Skin of body (tissue), 2 donors: ENCODE data around the gene SART3. TPM values are rescaled to one million over a fixed set of nuclear protein-coding genes. Genes with fewer than 3 reads are reported as not detected.
"Not testable (repeated sequence)": the region's sequence is repeated elsewhere in the genome, so short reads cannot be mapped to it uniquely, and the experiment has no call there.

ENCODE experiments used
- DNase-seq: peaks from one replicate; lab custom pipeline; 2025; lab: John Stamatoyannopoulos, UW
- total RNA-seq: library from RNA; depleted of rRNA; stranded (reverse); fragments of >200 nt; gene quantifications from one replicate; pipeline ENCODE4 v1.2.3, GENCODE V29; 2014

SART3 gene
- total RNA-seq, 1 donor from 2014 or later = 88.6 TPM

DNA sequence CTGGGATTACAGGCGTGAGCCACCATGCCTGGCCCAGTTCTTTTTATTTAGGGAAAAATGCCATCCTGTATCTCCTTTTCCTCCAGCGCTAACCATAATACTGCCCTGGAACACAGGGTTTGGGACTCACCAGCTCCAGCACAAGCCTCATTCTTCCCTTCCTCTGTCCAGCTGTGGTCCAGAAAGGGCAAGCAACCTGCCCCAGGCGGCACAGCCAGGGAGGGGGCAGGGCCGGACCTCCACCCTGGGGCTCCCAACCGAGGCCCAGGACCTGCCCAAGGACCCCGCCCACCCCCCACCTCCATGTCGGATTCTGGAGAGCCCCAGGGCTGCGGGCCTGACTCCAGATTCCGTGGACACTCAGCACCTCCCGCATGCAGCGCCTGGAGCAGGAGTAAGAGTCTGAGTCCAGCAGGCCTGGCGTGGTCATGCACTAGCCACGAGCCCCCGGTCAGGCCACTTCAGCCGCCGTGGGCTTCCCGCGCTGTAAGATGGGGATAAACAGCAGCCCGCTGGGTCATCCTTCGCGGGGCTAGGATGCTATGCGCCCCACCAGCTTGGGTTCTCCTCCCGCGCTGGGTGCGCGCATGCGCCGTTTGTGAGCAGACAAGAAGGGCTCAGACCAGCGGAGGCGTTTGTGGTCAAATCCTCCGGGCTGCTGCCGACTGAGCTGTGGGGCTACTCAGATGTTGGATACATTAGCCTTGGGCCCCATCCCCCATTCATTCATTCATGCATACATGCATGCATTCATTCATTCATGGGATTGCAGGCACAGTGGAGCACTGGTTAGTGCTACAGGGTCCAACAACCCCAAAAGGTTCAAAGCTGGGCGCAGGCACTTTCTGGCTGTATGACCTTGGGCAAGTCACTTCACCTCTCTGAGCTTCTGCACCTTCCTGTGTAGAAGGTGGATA, 20.6 kb upstream of the SART3 start:
- no peak for DNase-seq

DNA sequence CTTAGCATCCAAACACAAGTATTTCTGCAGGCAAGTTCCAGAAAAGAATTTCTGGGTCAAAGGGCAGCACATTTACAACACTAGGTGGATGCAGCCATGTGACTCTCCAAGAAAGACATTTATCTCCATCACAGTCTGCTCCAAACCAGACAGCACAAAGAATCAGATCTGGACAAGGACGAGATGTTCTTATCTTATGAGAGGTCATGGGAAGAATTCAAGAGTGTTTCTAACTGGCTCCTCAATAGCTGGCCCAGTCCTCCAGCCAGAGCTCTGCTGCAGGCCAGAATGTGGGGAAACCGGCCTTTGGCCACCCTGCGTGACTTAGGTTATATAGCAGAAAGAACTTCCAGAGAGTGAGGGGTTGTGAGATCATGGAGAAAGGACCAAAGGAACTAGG, 19.6 kb upstream of the SART3 start:
- peak; percentile 16 for DNase-seq

DNA sequence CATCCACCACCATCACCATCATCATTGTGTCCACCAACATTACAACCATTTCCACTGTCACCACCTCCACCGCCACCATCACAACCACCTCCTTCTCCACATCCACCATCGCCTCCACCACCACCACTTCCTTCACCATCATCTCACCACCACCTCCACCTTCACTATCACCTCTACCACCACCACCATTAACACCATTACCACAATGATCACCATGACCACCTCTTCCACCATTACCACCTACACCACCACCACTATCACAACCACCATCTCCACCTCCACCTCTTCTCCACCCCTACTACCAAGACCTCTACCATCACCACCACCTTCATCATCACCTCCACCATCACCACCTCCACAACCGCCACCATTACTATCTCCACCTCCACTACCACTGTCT, 17.8 kb upstream of the SART3 start:
- no peak for DNase-seq

DNA sequence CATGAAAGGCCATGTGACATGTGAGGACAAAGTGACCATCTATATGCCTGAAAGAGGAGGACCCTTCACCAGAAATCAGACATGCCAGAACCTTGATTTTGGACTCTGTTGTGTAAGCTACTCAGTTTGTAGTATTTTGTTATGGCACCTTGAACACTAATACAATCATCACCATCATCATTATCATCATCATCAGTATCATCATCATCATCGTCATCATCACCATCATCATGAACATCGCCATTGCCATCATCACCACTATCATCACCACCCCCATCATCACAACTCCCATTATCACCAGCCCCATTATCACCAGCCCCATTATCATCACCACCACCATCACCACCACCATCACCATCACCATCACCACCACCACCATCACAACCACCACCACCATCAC, 17.3 kb upstream of the SART3 start:
- no peak for DNase-seq

DNA sequence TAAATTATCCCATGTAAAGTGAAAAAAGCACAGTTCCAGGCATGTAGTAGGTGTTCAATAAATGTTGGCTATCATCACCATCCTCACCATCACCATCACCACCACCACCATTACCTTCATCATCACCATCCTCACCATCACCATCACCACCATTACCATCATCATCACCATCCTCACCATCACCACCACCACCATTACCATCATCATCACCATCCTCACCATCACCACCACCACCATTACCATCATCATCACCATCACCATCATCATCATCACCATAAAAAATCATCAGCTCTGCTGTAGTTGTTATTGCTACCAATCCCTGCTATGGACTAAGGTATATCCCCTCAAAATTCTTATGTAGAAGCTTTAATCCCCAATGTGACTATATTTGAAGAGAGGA, 16.5 kb upstream of the SART3 start:
- no peak for DNase-seq

DNA sequence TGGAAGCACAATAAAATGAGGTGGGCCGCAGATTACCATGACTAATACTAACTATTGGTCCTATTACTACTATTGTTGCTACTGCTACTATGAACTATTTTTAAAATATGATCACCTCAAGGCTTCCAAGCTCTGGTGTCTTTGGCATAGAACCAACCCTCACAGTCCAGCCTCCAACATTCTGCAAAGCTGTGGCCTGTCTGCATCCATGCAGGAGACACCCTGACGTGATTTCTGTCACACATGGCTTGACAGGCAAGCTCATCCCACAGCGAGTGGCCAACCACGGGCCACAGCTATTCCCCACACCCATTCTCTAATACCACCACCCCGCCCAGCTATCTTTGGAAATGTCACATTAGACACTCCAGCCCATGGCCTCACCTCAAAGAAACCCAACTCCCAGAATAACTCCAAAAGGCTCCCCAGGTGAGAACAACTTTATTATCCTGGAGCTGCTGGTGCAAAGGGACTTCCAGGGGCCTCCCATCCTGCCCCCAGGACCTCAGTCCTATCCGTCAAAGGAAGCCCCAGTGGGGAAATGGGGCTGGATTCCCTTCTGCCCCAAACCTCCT, 15.8 kb upstream of the SART3 start:
- DNase-seq = no peak

DNA sequence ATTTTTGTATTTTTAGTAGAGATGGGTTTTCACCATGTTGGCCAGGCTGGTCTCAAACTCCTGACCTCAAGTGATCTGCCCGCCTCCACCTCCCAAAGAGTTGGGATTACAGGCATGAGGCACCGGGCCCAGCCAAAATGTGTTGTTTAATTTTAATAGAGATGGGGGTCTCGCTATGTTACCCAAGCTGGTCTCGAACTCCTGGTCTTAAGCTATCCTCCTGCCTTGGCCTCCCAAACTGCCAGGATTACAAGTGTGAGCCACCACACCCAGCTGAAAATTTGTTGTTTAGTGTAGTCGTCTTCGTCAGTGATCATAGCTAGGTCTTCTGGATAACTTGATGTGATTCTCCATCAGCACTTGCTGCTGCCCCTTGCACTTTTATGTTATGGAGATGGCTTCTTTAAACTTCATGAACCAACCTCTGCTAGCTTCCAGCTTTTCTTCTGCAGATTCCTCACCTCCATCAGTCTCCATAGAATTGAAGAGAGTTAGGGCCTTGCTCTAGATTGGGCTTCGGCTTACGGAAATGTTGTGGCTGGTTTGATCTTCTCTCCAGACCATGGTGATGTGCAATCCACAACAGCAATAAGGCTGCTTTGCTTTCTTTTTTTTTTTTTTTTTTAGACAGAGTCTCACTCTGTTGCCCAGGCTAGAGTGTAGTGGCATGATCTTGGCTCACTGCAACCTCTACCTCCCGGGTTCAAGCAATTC, 14.4 kb upstream of the SART3 start:
- DNase-seq = no peak

DNA sequence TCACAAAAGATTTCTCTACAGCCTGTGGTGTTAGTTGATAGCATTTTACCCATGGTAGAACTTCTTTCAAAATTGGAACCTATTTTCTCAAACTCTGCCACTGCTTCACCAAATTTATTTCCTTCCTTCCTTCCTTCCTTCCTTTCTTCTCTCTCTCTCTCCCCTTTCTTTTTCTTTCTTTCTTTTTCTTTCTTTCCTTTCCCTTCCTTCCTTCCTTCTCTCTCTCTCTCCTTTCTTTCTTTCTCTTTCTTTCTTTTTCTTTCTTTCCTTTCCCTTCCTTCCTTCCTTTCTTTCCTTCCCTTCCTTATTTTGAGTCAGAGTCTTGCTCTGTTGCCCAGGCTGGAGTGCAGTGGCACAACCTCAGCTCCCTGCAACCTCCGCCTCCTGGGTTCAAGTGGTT, 13.3 kb upstream of the SART3 start:
- DNase-seq = not testable (repeated sequence)

DNA sequence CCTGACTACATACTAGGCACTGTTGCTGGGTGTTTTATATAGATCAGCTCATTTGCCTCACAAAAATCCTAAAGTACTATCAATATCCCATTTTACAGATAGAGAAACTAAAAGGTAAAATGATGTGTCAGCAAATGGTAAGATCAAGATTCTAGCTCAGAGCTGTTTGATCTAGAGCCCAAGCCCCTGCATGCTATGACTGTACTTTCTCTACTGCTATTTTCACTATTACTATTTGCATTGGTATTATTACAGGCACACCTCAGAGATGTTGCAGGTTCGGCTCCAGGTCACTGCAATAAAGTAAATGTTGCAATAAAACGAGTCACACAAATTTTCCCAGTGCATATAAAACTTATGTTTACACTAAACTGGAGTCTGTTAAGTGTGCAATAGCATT, 12.3 kb upstream of the SART3 start:
- no peak for DNase-seq

DNA sequence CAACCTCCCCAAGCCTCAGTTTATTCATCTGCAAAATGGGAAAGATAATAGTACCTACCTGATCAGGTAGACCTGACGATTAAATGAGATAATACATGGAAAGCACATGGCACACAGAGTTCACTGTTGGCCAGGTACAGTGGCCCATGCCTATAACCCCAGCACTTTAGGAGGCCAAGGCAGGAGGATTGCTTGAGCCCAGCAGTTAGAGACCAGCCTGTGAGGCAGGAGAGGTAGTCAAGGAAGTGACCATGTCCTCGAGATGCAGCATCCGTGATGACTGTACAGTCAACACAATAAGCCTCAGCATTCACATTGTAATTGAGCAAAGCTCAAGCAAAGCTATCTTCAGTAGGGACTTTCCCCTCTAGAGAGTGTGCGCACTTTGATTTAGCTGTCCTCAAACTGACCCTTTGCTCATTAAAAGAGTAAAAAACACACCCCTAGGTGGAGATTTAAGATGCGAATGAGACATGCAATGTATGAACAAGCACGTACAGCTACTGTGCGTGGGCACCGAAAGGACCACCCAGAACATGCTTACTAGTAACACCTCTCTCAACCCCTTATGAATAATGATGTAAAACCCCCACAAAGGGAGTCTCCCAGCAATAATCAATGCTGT, 11.3 kb upstream of the SART3 start:
- DNase-seq = no peak

DNA sequence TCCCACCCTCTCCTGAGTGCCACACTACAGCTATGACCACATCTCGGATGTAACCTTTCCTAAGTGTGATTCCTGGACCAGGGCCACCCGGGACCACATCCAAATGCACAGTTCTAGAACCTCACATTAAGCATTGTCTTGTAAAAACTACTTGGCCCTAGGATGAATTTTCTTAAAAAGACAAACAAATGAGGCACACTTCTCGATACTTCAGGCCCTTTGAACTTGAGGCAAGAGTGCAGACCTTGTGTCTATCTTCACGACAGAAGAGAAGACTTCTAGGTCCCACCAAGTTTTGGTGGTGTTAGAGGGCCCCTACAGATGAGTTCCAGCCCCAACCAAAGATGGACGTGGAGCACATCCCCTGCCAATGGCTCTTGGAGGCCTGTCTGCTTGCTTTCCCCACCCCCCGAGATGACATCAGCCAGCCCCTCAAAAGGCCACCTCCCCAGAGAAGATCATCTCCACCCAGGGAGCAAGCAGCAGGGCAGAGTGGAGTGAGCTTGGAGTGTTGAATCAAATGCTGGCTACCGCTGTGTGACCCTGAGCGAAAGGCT, 10.7 kb upstream of the SART3 start:
- DNase-seq = no peak

DNA sequence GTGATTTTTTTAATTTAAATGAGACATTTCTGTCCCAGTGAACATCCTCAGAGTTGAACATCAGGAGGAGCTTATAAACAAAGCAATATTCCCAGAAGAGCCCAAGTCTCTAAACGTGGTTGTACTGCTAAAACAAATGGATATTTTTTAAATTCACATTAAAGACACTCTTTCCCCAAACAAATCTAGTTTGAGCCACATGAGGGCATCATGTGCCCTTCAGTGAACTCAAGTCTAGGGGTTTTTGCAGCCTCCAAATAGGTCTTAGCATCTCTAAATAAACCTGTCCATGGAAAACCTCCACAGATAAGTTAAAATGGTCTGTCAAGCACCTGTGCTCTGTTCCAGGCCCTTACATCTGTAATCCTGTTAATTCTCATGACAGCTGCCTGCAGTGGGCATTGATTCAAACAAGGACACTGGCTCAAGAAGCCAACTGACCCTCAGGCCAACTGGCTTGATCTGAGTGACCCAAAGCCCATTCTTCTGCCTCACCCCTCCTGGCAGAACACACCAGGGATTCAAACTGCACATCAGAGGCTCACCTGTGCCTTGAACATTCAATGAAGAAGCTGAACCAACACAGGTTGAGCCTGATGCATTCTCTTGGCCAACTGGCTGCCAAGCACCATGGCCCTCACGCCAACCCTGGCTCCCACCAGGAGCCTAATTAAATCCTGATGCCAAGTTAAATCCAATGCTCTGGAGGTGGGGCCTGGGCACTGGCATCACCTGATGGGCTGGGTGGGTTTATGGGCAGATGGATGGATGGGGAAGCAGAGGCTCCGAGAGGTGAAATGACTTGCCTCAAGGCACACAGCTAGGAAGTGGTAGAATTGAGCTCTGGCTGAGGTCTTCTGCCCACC, 10.0 kb upstream of the SART3 start:
- peak; percentile 49 for DNase-seq

DNA sequence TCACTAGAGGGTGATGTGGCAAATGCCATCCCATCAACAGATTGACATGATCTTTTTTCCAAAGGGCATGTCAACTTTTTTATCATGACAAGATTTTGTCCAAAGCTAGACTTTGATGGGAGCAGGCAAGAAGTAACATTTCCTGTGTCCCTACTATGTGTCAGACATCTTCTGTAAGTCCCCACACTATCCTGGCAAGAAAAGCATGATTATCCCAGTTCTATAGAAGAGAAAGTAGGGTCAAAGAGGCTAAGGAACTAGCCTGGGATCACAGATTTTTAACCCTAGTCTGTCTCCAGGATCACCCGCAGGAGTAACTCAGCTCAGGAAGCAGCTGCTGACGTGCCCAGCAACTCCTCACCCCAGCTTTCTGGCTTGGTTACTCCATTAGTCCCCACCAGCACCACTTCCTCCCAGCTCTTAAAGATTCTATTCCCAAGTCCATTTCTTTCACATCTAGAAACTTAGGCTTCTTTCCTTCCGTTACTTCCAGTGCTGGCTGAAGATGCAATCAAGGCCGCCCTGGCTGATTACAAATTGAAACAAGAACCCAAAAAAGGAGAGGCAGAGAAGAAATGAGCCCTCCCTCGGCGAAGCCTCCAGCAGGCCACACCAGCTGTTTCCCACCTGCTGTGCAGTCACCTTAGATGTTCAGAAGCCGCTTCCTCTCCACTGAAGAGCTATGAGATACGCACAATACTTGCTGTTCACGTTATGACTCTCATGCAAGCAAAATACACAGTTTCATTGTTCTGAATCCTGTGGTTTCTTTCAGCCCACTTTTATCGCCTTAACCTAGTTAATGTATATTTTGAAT, 7.6 kb upstream of the SART3 start:
- DNase-seq = no peak

DNA sequence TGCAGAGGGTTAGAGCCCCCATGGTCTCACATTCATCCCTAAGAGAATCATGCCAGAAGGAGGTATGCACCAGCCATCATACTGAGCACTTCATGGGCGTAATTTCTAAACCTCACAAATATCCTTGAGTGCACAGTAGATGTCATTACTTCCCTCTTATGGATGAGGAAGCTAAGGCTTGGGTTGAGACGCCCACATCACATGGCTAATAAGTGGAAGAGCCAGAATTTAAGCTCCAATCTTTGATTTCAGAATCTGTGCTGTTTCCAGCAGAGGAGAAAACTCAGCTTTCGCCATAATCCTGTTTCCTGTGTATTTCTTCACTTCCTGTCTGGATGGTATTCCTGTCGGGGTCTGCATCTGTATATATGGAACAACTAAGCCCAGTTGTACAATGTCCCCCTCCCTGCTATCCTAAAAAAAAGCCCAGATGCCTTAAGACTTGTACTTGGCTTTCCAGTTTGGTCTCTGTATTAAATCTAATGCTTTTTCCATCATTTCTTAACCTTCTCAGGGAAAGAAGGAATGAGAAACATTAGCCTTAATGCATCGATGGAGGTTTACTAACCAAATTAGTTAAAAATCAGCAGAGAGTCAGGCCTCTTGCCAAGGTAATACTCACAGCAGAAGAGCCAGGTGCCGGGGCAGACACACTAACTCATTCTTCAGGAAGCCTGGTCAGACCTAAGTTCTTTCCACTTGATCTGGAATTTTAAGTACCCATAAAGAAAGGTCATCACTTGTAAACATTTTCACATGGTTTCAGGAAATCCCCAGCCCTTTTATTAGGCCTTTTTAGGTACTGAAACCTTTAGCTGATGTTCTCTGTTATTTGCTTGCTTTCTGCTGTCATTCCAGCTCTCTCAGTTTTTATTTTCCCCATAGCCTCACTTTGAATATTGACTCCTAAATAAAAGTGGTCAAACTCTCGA, 6.7 kb upstream of the SART3 start:
- no peak for DNase-seq

DNA sequence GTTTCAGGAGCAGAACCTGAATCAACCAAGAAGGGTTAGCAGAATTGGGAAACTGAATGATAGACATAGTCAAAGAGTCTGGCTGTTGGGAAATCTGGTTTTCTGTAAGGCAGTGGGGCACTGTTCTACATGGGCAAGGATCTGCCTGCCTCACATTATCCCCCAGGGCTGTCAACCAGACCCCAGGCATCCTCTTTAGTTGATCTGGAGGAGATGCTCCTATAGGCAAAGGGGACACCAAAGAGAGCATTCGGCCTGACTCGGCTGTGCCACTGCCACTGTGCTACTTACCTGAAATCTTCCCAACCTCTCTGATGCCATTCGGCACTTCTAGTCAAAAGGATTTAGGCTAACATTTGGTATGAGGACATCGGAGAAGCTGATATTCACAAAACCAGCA, 5.5 kb upstream of the SART3 start:
- no peak for DNase-seq

DNA sequence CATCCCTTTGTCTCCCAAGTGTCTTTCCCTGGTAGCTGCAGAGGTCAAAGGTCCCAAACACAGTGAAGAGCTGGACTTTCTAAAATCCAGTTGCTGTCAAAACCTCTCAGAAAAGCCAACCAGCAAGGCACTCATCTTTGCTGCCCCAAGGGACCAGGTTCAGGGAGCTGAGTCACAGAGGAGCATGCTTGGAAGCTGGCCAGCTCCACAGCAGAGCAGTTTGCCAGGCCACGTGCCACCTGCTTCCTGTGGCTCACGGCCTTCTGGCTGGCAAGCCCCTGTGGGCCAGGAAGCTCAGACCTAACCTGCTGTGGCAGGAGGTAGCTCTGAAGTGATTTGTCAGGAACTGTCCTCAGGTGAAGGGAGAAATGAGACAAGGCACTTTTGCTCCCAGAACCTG, 5.0 kb upstream of the SART3 start:
- no peak for DNase-seq

DNA sequence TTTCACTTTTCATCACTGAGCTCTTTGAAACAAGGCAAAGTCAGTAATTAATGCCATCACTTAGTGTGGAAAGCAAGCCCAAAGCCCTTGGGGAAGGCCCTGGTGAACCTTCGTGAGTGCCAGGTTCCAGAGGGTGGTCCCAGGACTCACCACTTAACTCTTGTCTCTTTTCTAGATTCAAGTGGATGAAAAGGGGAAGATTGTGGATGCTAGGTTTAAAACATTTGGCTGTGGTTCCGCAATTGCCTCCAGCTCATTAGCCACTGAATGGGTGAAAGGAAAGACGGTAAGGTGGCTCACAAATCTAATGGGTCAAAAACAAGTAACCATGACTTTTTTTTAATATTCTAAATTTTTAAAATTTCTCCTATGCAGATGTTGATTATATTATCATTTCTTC, 4.2 kb upstream of the SART3 start:
- DNase-seq = no peak

DNA sequence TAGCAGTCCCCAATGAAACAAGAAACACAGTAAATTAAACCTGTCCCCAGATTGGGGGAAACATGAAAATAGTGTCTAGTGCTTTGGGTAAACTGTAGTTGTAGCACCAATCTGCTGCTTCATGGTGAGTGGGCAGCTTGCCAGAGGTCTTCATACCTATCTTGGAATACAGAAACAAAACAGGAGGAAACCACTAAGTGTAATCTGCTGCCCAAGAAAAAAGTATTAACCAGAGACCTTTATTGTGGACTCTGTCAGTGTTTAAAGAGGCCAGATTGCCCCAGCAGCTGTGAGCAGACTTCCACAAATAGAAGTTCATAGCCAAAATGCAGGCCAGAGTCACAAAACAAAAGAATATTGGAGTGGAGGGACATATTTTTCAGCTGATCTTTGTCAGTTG, 3.8 kb upstream of the SART3 start:
- no peak for DNase-seq

DNA sequence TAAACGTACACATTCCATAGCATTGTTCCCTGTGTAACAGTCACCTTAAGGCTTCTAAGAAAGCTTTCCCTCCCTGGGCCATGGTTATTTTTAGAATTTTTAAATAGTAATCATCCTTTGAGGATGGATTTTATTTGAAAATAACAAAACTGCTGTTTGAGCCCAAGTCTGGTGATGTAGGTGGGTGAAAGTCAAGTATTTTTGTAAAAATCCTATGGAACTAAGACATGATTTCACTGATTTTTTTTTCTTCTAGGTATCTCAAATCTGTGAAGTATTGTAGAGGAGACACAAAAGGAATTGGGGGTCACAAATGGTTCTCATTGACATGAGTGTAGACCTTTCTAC, 2.8 kb upstream of the SART3 start:
- no peak for DNase-seq
